MCF 10A (cell line): ENCODE data around the gene LMAN2L. TPM values are rescaled to one million over a fixed set of nuclear protein-coding genes. Genes with fewer than 3 reads are reported as not detected.

ENCODE experiments used
- BruUV-seq: library from RNA; stranded (reverse); fragments of 400-500 nt; replicated peaks from 2 replicates; lab custom pipeline; 2021; lab: Mats Ljungman, UMichigan
- CTCF ChIA-PET: fragments of 300-600 bp; sonication (Branson Sonifier 250); formaldehyde crosslinking; extraction: SDS; loops from one replicate; lab custom pipeline; 2021; ENCODE audit warnings: antibody characterized with exemption, inconsistent platforms; lab: Yijun Ruan, JAX
- POLR2A ChIA-PET: fragments of 300-600, 350-650 bp; sonication (Branson Sonifier 250); formaldehyde crosslinking; extraction: SDS; loops from one replicate; lab custom pipeline; 2020; ENCODE audit warnings: antibody characterized with exemption, inconsistent platforms; lab: Yijun Ruan, JAX
- DNase-seq: peaks from one replicate; pipeline ENCODE4 v3.0.0-alpha.2; 2018; ENCODE audit not compliant: unreplicated experiment
- H3K27ac Mint-ChIP-seq: one replicate; pipeline ENCODE4 v1.8.0; 2022; ENCODE audit warnings: mild to moderate bottlenecking, low read depth, mixed read lengths; ENCODE audit not compliant: unreplicated experiment
- H3K27me3 Mint-ChIP-seq: one replicate; pipeline ENCODE4 v1.8.0; 2022; ENCODE audit warnings: mixed read lengths; ENCODE audit not compliant: insufficient read depth, unreplicated experiment
- H3K36me3 Mint-ChIP-seq: one replicate; pipeline ENCODE4 v1.8.0; 2022; ENCODE audit warnings: mild to moderate bottlenecking, moderate library complexity, mixed read lengths; ENCODE audit not compliant: insufficient read depth, unreplicated experiment
- H3K4me1 Mint-ChIP-seq: one replicate; pipeline ENCODE4 v1.8.0; 2022; ENCODE audit warnings: mixed read lengths; ENCODE audit not compliant: insufficient read depth, unreplicated experiment
- H3K4me3 Mint-ChIP-seq: one replicate; pipeline ENCODE4 v1.8.0; 2022; ENCODE audit warnings: mild to moderate bottlenecking, moderate library complexity, mixed read lengths; ENCODE audit not compliant: unreplicated experiment
- H3K9me3 Mint-ChIP-seq: one replicate; pipeline ENCODE4 v1.8.0; 2022; ENCODE audit warnings: mixed read lengths; ENCODE audit not compliant: unreplicated experiment
- CTCF ChIP-seq: fragments of 200-600 bp; IDR thresholded peaks from one replicate; pipeline ENCODE4 v1.8.0; 2022; ENCODE audit warnings: antibody characterized with exemption, mild to moderate bottlenecking; ENCODE audit not compliant: unreplicated experiment
- intact Hi-C: fragments of 100-400 bp; cut with micrococcal nuclease; formaldehyde crosslinking; loops from 2 replicates; pipeline ENCODE4 v1.14.1; 2022
- total RNA-seq: library from RNA; stranded (reverse); gene quantifications from 2 replicates; pipeline ENCODE4 v1.2.3, GENCODE V29; 2022

The LMAN2L gene
- total RNA-seq, 1 experiment from 2014 or later = 6.5 TPM

- peaks cover 77% of the 10 kb centered on the region for H3K36me3 Mint-ChIP-seq
- peaks cover 6% of the 10 kb centered on the region for H3K4me1 Mint-ChIP-seq
- H3K4me3 Mint-ChIP-seq = no peak overlapping the region
- TF ChIP-seq CTCF = no peak
- ChIA-PET CTCF (interaction anchor here (0.5 to 1.2 kb wide), 3 partner anchors 71 to 383 kb away, joined by 3 to 6 read pairs (median 3); partner anchors contain the start of gene ANKRD36), POLR2A (no interaction called here)
- peak overlapping the region; percentile 70 for H3K27ac Mint-ChIP-seq
- DNase-seq = no peak
- intact Hi-C loops = loop anchor here (10.0 kb wide), 2 partner anchors 65 to 75 kb away; no protein-coding TSS in a partner anchor
- no TSS peak for BruUV-seq
- no peaks in the 10 kb centered on the region for H3K9me3 Mint-ChIP-seq
- no peaks in the 10 kb centered on the region for H3K27me3 Mint-ChIP-seq
Measured at GRCh38 chr2:96729748-96730147, 10.1 kb downstream of the LMAN2L start.

- POLR2A ChIA-PET = interaction anchor here (1.0 to 1.2 kb wide), 2 partner anchors 12 to 97 kb away, joined by 3 read pairs; partner anchors contain the start of gene LMAN2L
- H3K9me3 Mint-ChIP-seq = no peaks in the 10 kb centered on the region
- H3K27me3 Mint-ChIP-seq = no peaks in the 10 kb centered on the region
- intact Hi-C loops = no loop called here
- H3K36me3 Mint-ChIP-seq = peaks cover 60% of the 10 kb centered on the region
- peak; percentile 13 for DNase-seq
- TF ChIP-seq CTCF = no peak
- H3K4me1 Mint-ChIP-seq = peaks cover 6% of the 10 kb centered on the region
- no TSS peak for BruUV-seq
- CTCF ChIA-PET = interaction anchor here (0.6 kb wide), 1 partner anchor 86 kb away, joined by 3 read pairs; no protein-coding TSS in a partner anchor
- no peak overlapping the region for H3K4me3 Mint-ChIP-seq
- H3K27ac Mint-ChIP-seq = no peak overlapping the region
Measured at GRCh38 chr2:96727431-96727830, 12.4 kb downstream of the LMAN2L start.

GRCh38 chr2:96726131-96726530 is 13.7 kb downstream of the LMAN2L start:
- ChIA-PET CTCF (no interaction called here), POLR2A (interaction anchor here (0.9 to 1.2 kb wide), 2 partner anchors 21 to 96 kb away, joined by 3 read pairs; no protein-coding TSS in a partner anchor)
- no peak for TF ChIP-seq CTCF
- Mint-ChIP-seq H3K27ac (no peak overlapping the region), H3K9me3 (no peaks in the 10 kb centered on the region), H3K4me3 (no peak overlapping the region), H3K36me3 (peaks cover 51% of the 10 kb centered on the region), H3K27me3 (no peaks in the 10 kb centered on the region), H3K4me1 (peaks cover 6% of the 10 kb centered on the region)
- DNase-seq = no peak
- no TSS peak for BruUV-seq
- intact Hi-C loops = no loop called here

- TF ChIP-seq CTCF = no peak
- CTCF ChIA-PET = no interaction called here
- no peaks in the 10 kb centered on the region for H3K4me1 Mint-ChIP-seq
- DNase-seq = no peak
- BruUV-seq = no TSS peak
- POLR2A ChIA-PET = interaction anchor here (0.8 kb wide), 1 partner anchor 9 kb away, joined by 4 read pairs; no protein-coding TSS in a partner anchor
- H3K4me3 Mint-ChIP-seq = no peak overlapping the region
- intact Hi-C loops = no loop called here
- peaks cover 28% of the 10 kb centered on the region for H3K36me3 Mint-ChIP-seq
- H3K27ac Mint-ChIP-seq = no peak overlapping the region
- no peaks in the 10 kb centered on the region for H3K9me3 Mint-ChIP-seq
- H3K27me3 Mint-ChIP-seq = no peaks in the 10 kb centered on the region
Measured at GRCh38 chr2:96716388-96716787, 23.5 kb downstream of the LMAN2L start.
